GM19397 (cell line): ENCODE data around the gene TMCO2.
A peak's percentile ranks its signal among the peaks of the same experiment; 100 is the strongest.
"Not testable (repeated sequence)": the region's sequence is repeated elsewhere in the genome, so short reads cannot be mapped to it uniquely, and the experiment has no call there.

ENCODE experiments used
- ATAC-seq: cut with Tn5 transposase; IDR thresholded peaks from one replicate; pipeline ENCODE4 v1.9.1; 2021; ENCODE audit warnings: mild to moderate bottlenecking, moderate library complexity; ENCODE audit not compliant: unreplicated experiment

The TMCO2 gene

GRCh38 chr1:40247655-40248054 is at the start of gene TMCO2:
Gene TMCO2 (plus strand): TSS chr1:40247937. CDS start chr1:40247994, 57 bp downstream.
- no peak for ATAC-seq

DNA sequence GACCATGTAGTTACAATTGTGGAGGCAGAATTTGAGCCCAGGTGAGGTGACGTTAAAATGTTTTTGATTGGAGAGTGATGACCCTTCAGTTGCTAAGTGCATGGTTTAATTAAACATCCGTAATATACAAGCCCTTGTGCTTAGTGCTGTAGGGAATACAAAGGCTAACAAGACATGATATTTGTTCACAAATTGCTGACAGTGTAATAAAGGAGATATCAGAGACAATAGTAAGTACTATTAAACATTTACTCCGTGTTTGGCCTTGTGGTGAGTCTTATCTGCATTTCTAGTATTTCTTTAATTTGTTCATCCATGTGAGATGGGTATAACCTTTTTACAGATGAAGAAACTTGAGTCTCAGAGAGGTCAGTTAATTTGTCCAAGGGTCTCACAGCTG is 48.6 kb upstream of the TMCO2 start:
- no peak for ATAC-seq

GRCh38 chr1:40204856-40205255 is 42.9 kb upstream of the TMCO2 start:
- no peak for ATAC-seq

- ATAC-seq: no peak
Measured at GRCh38 chr1:40210511-40211204, 37.1 kb upstream of the TMCO2 start.

GRCh38 chr1:40218333-40218732 is 29.4 kb upstream of the TMCO2 start:
- ATAC-seq: no peak

GRCh38 chr1:40221471-40221905 is 26.2 kb upstream of the TMCO2 start:
- not testable (repeated sequence) for ATAC-seq

GRCh38 chr1:40221977-40222772 is 25.6 kb upstream of the TMCO2 start:
- no peak for ATAC-seq

DNA sequence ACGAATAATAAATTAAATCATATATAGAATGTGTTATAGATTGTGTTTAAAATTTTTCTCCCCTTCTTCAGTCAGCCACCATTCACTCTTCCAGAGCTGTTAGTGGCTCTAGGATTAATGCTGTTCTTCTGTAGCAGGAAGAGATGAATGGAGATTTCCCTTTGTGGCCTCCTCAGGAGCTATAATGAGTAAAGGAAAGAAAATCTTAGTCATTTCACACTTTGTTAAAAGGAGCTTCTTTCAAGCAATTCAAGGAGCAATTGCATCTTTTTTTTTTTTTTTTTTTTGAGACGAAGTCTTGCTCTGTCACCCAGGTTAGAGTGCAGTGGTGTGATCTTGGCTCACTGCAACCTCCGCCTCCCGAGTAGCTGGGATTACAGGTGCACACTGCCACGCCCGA is 23.7 kb upstream of the TMCO2 start:
- no peak for ATAC-seq

DNA sequence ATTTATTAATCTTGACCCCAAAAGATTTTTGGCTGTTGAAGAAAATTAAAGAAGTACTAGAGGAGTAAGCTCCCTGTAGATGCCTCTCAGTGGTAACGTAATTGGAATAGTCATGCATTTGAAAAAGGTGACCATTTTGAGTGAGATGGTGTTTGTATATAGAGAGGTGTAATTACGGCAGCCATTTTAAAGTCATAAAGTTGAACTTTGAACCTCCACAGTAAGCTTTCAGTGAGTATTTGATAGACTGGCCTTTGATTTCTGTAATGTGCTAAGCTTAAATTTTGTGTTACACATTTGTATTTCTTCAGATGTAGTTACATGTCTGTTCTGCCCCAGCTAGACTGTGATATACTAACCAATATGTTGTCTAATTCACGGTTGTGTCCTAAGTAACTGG is 21.5 kb upstream of the TMCO2 start:
- no peak for ATAC-seq

DNA sequence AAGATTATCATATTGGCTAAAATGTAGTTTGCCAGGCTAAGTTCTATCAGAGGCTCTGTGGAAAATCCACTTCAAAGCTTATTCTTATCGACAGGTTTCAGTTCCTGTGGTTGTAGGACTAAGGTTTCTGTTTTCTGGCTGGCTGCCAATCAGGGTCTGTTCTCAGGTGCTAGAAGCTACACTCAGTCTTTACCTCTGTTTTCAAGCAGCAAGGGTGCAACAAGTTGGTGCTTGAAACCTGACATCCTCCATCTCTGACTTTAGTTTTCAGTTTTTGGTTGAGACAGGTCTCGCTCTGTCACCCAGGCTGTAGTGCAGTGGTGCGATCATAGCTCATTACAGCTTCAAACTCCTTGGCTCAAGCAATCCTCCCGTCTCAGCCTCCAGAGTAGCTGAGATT is 15.3 kb upstream of the TMCO2 start:
- peak; percentile 87 for ATAC-seq

- no peak for ATAC-seq
Measured at GRCh38 chr1:40239626-40240025, 8.1 kb upstream of the TMCO2 start.

- ATAC-seq: no peak
Measured at GRCh38 chr1:40240390-40240789, 7.3 kb upstream of the TMCO2 start.

GRCh38 chr1:40241362-40241761 is 6.4 kb upstream of the TMCO2 start:
- ATAC-seq: no peak

DNA sequence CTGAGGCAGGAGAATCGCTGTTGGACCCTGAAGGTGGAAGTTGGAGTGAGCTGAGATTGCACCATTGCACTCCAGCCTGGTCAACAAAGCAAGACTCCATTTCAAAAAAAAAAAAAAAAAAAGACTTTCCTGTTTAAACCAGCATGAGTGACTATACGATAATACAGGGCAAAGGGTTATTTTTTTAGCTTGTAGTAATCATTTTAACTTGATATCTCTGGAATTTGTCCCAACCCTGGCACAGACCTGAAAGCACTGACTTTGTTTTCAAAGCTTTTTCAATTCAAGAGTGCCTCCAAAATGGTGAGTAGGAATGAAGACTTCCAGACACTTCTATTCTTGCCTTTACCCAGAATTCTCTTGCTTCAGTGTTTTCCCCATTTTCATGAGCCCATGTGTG is 4.4 kb upstream of the TMCO2 start:
- ATAC-seq: no peak

- no peak for ATAC-seq
Measured at GRCh38 chr1:40244138-40244744, 3.5 kb upstream of the TMCO2 start.

DNA sequence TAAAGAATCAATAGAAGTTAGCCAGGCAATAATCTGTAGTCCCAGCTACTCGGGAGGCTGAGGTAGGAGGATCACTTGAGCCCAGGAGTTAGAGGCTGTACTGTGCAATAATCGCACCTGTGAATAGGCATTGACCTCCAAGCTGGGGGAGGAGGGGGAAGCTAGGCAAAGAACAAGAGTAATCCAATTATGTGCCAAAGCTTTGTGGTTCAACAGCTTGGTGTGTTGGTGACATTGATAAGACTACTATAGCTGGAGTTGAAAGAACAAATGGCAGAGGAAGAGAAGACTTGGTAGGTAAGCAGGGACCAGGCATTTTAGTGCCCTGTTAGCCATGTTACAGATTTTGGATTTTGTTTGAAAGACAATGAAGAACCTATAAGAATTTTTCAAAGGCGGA is 2.1 kb upstream of the TMCO2 start:
- no peak for ATAC-seq

DNA sequence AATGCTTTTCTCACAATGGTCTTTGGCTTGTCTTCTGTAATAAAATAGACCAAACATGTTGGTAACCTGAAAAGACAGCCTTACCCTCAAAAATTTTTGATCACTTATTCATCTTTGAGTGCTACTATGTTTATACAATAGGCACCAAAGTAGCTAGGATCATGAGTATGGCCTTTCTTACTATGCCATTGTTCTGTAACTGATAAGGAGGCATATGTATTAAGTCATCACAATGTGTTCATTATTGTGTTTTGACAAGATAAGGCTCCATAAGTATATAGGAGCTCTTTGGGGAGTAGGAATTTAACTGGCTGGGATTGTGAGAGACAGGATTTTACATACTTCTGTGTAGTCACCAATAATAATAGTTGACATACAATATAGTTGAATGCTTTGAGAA is 675 bp downstream of the TMCO2 start:
- ATAC-seq: no peak

DNA sequence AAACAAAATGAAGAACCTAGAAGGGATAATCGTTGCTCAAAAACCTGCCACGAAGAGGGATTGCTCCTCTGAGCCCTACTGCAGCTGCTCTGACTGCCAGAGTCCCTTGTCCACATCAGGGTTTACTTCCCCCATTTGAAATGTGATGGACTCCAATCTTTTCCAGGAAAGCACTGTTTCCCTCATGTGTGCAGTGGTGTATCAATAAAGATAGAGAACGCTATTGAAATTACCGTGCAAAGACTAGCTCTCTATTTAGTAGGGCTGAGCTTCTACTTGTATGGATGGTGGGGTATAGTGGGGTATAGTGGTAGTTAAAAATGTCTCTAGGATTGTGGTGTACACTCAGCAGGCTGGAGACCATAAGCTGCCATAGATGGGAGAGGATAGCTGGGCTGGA is 3.7 kb downstream of the TMCO2 start:
- no peak for ATAC-seq

DNA sequence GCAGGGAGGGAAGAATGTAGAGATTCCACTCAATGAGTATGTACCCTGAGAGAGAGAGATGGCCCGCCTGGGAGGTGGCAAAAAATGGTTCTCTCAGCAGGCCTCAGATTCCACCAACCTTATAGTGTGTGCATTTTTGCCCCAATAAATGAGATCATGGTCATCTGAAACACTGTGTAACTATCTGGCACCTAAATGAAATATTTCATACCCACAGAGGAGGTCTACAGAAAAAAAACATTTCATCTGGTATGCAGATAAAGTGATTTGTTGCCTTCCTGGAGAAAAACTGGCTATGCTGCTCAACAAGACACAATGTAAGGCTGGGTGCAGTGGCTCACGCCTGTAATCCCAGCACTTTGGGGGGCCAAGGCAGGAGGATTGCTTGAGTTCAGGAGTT is 4.9 kb downstream of the TMCO2 start:
- ATAC-seq: no peak

DNA sequence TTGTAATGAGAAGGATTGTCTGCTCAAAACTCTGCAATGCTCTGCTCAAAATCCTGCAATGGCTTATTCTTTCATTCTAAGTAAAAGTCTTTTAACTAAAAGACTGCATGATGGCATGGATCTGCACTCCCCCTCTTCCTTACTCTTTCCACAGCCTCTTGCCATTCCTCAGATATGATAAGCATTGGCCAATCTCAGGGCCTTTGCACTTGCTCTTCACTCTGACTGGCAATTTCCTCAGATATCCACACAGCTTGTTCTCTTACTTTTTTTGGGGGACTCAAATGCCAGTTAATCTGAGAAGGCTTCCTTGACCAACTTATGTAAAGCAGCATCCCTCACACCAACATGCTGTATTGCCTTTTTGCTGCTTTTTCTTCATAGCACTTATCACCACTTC is 7.5 kb downstream of the TMCO2 start:
- no peak for ATAC-seq

- no peak for ATAC-seq
Measured at GRCh38 chr1:40256401-40257084, 8.8 kb downstream of the TMCO2 start.
